Anterior cingulate cortex (tissue), 58 donors: Measurements from ENCODE around the gene SLC10A3.
A peak's percentile ranks its signal among the peaks of the same experiment; 100 is the strongest.

Experiments used
- DNase-seq, 58 donors: peaks; one replicate each; lab custom pipeline; 2025; lab: John Stamatoyannopoulos, UW

Gene SLC10A3

GRCh38 chrX:154467556-154467955 is 22.9 kb downstream of the SLC10A3 start:
- DNase-seq: no peak

DNA sequence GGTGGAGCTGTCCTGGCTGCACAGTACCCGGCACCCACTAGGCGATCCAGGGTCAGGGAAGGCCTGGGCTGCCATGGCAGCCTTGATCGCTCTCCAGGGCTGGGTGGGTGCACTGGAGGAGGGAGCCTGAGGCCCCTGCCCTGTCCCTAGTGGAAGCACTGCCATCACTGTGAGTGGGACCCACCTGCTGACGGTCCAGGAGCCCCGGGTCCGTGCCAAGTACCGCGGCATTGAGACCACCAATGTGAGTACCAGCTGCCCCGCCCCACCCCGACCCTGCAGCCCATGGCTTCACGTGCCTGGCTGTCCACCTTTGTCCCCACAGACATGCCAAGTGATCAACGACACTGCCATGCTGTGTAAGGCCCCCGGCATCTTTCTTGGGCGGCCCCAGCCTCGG is 23.5 kb downstream of the SLC10A3 start:
- DNase-seq: no peak

GRCh38 chrX:154466036-154466435 is 24.4 kb downstream of the SLC10A3 start:
- no peak for DNase-seq

- no peak for DNase-seq
Observed at GRCh38 chrX:154465601-154466000, 24.8 kb downstream of the SLC10A3 start.

DNA sequence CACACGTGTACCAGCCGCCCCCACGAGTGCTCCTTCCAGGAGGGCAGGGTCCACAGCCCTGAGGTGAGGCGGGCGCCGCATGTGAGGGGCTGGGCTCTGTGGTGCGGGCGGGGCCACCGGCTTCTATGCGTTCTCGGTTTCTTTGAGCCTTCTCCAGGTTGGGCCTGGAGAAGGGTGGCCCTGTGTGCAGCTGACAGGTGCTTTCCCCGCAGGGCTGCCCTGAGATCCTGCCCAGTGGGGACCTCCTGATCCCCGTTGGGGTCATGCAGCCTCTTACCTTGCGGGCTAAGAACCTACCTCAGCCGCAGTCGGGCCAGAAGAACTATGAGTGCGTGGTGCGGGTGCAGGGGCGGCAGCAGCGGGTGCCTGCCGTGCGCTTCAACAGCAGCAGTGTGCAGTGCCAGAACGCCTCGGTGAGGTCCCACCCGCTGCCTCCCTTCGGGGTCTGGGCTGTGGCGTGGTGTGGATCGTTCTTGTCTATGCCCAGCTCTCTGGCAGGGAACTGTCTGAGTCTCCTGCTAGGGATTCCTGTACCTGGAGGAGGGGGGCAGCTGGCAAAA is 25.5 kb downstream of the SLC10A3 start:
- no peak for DNase-seq

GRCh38 chrX:154463611-154464220 is 26.7 kb downstream of the SLC10A3 start:
- DNase-seq: no peak

DNA sequence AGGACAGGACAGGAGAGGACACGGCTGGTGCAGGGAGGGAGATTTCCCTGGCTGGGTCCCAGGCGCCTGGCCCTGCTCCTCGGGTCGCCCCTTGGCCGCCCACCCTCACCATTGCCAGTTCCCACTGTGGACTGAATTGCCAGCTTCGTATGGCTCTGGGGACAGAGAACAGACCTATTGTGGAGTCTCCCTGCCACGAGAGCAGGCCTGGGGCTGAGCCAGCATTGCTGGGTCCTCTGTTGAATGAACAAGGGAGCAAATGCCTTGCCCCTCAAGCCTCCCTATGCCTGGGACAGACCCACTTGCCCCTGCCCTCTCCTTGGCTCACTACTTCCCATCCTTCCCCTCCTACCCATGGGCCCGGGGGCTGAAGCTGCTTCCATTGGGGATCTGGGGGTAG is 28.0 kb downstream of the SLC10A3 start:
- DNase-seq: peak in 23 of 58 donors; percentile 3 to 44 (median 12)

DNA sequence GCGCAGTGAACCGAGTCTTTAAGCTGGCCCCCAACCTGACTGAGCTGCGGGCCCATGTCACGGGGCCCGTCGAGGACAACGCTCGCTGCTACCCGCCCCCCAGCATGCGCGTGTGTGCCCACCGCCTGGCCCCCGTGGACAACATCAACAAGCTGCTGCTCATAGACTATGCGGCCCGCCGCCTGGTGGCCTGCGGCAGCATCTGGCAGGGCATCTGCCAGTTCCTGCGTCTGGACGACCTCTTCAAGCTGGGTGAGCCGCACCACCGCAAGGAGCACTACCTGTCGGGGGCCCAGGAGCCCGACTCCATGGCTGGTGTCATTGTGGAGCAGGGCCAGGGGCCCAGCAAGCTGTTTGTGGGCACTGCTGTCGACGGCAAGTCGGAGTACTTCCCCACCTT is 30.1 kb downstream of the SLC10A3 start:
- peak in 1 of 58 donors; percentile 16 for DNase-seq

DNA sequence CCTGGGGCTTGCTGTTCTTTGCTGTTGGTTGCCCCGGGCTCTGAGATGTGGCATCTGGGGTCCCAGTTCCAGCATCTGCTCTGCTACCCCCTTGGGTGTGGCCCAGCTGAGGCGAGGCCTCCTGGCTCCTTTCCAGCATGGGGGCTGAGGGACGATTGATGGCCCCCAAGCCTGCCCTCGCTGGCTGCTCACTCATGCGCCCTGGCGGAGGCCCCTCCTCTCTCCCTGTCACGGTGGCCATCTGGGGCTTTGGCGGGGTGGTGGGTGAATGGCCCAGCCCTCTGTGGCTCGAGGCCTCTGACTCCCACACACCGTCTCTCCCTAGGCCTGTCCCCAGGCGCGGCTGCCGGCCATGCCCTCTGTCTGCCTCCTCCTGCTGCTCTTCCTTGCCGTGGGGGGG is 30.6 kb downstream of the SLC10A3 start:
- DNase-seq: no peak

GRCh38 chrX:154458954-154459778 is 31.3 kb downstream of the SLC10A3 start:
- DNase-seq: peak in 19 of 58 donors; percentile 4 to 41 (median 12)

- peak in 34 of 58 donors; percentile 3 to 51 (median 24) for DNase-seq
Observed at GRCh38 chrX:154458116-154458953, 32.1 kb downstream of the SLC10A3 start, which contains the start of gene PLXNA3. PLXNA3 (plus strand) TSS chrX:154458281; CDS start chrX:154460184, 1,903 bp downstream.

DNA sequence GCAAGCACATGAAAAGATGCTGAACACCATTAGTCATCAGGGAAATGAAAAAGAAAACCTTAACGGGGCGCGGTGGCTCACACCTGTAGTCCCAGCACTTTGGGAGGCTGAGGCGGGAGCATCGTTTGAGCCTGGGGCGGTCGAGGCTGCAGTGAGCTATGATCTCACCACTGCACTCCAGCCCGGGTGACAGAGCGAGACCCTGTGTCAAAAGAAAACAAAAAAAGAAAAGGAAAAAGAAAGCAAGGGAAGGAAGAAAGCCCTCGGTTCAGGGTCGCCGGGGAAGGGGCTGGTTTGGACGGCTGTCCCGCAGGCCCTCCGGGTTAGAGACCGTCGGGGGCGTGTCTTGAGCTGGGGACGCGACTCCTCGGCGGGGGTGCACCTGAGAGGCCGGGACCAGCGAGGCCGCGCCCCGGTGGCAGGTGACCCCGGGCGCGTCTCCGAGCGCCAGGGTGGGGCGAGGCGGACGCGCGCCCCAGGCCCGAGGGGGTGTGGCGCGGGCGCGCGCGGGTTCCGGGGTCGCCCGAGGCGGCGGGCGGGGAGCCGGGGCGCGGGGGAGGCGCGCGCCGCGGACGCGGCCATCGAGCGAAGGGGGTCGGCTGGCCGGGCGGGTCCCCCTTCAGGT is 32.8 kb downstream of the SLC10A3 start:
- DNase-seq: peak in 13 of 58 donors; percentile 14 to 51 (median 38)

GRCh38 chrX:154452823-154453222 is 37.6 kb downstream of the SLC10A3 start:
- peak in 17 of 58 donors; percentile 1 to 20 (median 13) for DNase-seq

GRCh38 chrX:154450312-154450711 is 40.1 kb downstream of the SLC10A3 start:
- peak in 19 of 58 donors; percentile 1 to 49 (median 9) for DNase-seq

DNA sequence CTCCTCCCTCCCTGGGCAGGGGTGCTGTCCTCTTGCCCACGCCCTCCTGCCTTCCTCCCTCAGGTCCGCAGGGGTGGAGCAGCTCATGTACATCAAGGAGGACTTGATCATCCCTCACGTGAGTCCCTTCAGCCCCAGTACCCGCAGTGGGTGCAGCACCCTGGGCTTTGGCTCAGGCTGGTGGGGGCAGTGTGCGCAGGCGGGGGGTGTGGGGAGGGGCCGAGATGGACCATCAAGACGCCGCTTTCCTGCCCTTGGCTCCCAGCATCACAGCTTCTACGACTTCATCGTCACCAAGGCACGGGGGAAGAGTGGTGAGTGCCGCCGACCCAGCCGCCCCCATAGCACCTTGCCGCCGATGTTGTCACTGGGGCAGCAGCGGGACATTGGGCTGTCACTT is 40.8 kb downstream of the SLC10A3 start:
- DNase-seq: no peak

GRCh38 chrX:154448484-154448883 is 41.9 kb downstream of the SLC10A3 start:
- DNase-seq: no peak

- DNase-seq: no peak
Observed at GRCh38 chrX:154446430-154446829, 44.0 kb downstream of the SLC10A3 start.

- no peak for DNase-seq
Observed at GRCh38 chrX:154445776-154446175, 44.7 kb downstream of the SLC10A3 start.

GRCh38 chrX:154444755-154445246 is 45.6 kb downstream of the SLC10A3 start:
- no peak for DNase-seq
